H1 (cell line): ENCODE results near the gene ZNF385D. TPM values are rescaled to one million over a fixed set of nuclear protein-coding genes. Genes with fewer than 3 reads are reported as not detected.

Experiments used
- CTBP2 ChIP-seq: IDR thresholded peaks from 2 replicates; pipeline ENCODE4 v1.7.0; 2011; ENCODE audit warnings: borderline replicate concordance, mild to moderate bottlenecking, moderate library complexity, mixed read lengths, low read length; ENCODE audit not compliant: insufficient read depth, insufficient read length
- polyA plus RNA-seq, 7 experiments: library from polyadenylated mRNA; depleted of rRNA in 3 of 7; stranded (reverse) in 5 of 7; unstranded in 2 of 7; fragments of >200 nt in 5 of 7; fragments of 200-250 nt in 2 of 7; gene quantifications; 1 replicate in 5 of 7; 2 replicates in 1 of 7; 4 replicates in 1 of 7; pipeline versions ENCODE4 v1.2.1 to v1.2.3, GENCODE V29; 2011 to 2013; ENCODE audit warnings: missing spikeins in 2 of 7, mixed read lengths in 2 of 7
- total RNA-seq: library from RNA; stranded (reverse); fragmentation: NEBNext Ultra II Directional; extraction: Animal tissue kit (Norgen Biotek cat#: 25700); gene quantifications from 2 replicates; pipeline ENCODE4 v1.2.1, GENCODE V29; 2021

ZNF385D gene
- total and polyA plus RNA-seq, 2 of the 8 experiments (the other 6 are each of a cell fraction or from before 2014, with no cell fraction given) = 5.9 to 10.8 TPM

GRCh38 chr3:21425715-21426114 lies 325.3 kb downstream of the ZNF385D start (continued):
- no peak for TF ChIP-seq CTBP2
